Measurements from ENCODE around the gene PTGR3.

Gene PTGR3

GRCh38 chr18:75206452-75207309, 2.3 kb downstream of the PTGR3 start:
- Mint-ChIP-seq H3K4me3 (peak overlapping the region; percentile 89), H3K36me3 (ENCODE audit: low read depth) (peaks cover 11% of the 10 kb centered on the region), H3K27ac (peak overlapping the region; percentile 12), H3K9me3 (no peaks in the 10 kb centered on the region), H3K4me1 (peaks cover 32% of the 10 kb centered on the region), H3K27me3 (peaks cover 5% of the 10 kb centered on the region)
- no peak for DNase-seq
- ATAC-seq = no peak

- DNase-seq (no peak), ATAC-seq (no peak)
- Mint-ChIP-seq H3K27ac (no peak overlapping the region), H3K9me3 (no peaks in the 10 kb centered on the region), H3K4me1 (peaks cover 36% of the 10 kb centered on the region), H3K36me3 (ENCODE audit: low read depth) (peaks cover 15% of the 10 kb centered on the region), H3K27me3 (peaks cover 5% of the 10 kb centered on the region), H3K4me3 (peak overlapping the region; percentile 36)
These were observed 3.3 kb downstream of the PTGR3 start for GRCh38 chr18:75205514-75206132.

- Mint-ChIP-seq H3K4me3 (peak overlapping the region; percentile 36), H3K27me3 (peaks cover 5% of the 10 kb centered on the region), H3K36me3 (ENCODE audit: low read depth) (peaks cover 18% of the 10 kb centered on the region), H3K4me1 (peaks cover 36% of the 10 kb centered on the region), H3K27ac (no peak overlapping the region), H3K9me3 (no peaks in the 10 kb centered on the region)
- DNase-seq (no peak), ATAC-seq (no peak)
These were observed 4.0 kb downstream of the PTGR3 start for GRCh38 chr18:75204732-75205513.

- Mint-ChIP-seq H3K27me3 (peaks cover 5% of the 10 kb centered on the region), H3K9me3 (no peaks in the 10 kb centered on the region), H3K4me1 (peaks cover 39% of the 10 kb centered on the region), H3K36me3 (ENCODE audit: low read depth) (peaks cover 19% of the 10 kb centered on the region), H3K27ac (no peak overlapping the region), H3K4me3 (no peak overlapping the region)
- no peak for ATAC-seq
- DNase-seq = no peak
These were observed 4.6 kb downstream of the PTGR3 start for GRCh38 chr18:75204269-75204731.

GRCh38 chr18:75203416-75204268, 5.3 kb downstream of the PTGR3 start:
- Mint-ChIP-seq H3K27me3 (peaks cover 5% of the 10 kb centered on the region), H3K4me1 (peaks cover 42% of the 10 kb centered on the region), H3K27ac (no peak overlapping the region), H3K9me3 (no peaks in the 10 kb centered on the region), H3K36me3 (ENCODE audit: low read depth) (peaks cover 19% of the 10 kb centered on the region), H3K4me3 (no peak overlapping the region)
- DNase-seq (no peak), ATAC-seq (no peak)

GRCh38 chr18:75202696-75203365, 6.1 kb downstream of the PTGR3 start:
- Mint-ChIP-seq H3K4me1 (peaks cover 48% of the 10 kb centered on the region), H3K4me3 (no peak overlapping the region), H3K27ac (no peak overlapping the region), H3K36me3 (ENCODE audit: low read depth) (peaks cover 19% of the 10 kb centered on the region), H3K9me3 (no peaks in the 10 kb centered on the region), H3K27me3 (peaks cover 5% of the 10 kb centered on the region)
- no peak for ATAC-seq
- DNase-seq = no peak

- ATAC-seq (no peak), DNase-seq (no peak)
- H3K9me3 Mint-ChIP-seq = no peaks in the 10 kb centered on the region
- H3K4me1 Mint-ChIP-seq = peaks cover 41% of the 10 kb centered on the region
- H3K27ac Mint-ChIP-seq = no peak overlapping the region
- peaks cover 17% of the 10 kb centered on the region for H3K36me3 Mint-ChIP-seq (ENCODE audit: low read depth)
- H3K27me3 Mint-ChIP-seq = peaks cover 5% of the 10 kb centered on the region
- no peak overlapping the region for H3K4me3 Mint-ChIP-seq
These were observed 7.4 kb downstream of the PTGR3 start for GRCh38 chr18:75201282-75202270.

GRCh38 chr18:75200605-75201280, 8.2 kb downstream of the PTGR3 start:
- peaks cover 17% of the 10 kb centered on the region for H3K36me3 Mint-ChIP-seq (ENCODE audit: low read depth)
- DNase-seq (no peak), ATAC-seq (no peak)
- no peaks in the 10 kb centered on the region for H3K9me3 Mint-ChIP-seq
- H3K27ac Mint-ChIP-seq = peak overlapping the region; percentile 55
- H3K27me3 Mint-ChIP-seq = peaks cover 3% of the 10 kb centered on the region
- H3K4me3 Mint-ChIP-seq = no peak overlapping the region
- H3K4me1 Mint-ChIP-seq = peaks cover 33% of the 10 kb centered on the region

GRCh38 chr18:75200071-75200470, 8.9 kb downstream of the PTGR3 start:
- Mint-ChIP-seq H3K27ac (no peak overlapping the region), H3K9me3 (no peaks in the 10 kb centered on the region), H3K4me3 (no peak overlapping the region), H3K27me3 (no peaks in the 10 kb centered on the region), H3K4me1 (peaks cover 29% of the 10 kb centered on the region), H3K36me3 (ENCODE audit: low read depth) (peaks cover 17% of the 10 kb centered on the region)
- DNase-seq (no peak), ATAC-seq (no peak)

- Mint-ChIP-seq H3K9me3 (no peaks in the 10 kb centered on the region), H3K36me3 (ENCODE audit: low read depth) (peaks cover 17% of the 10 kb centered on the region), H3K4me1 (peaks cover 29% of the 10 kb centered on the region), H3K27ac (no peak overlapping the region), H3K27me3 (no peaks in the 10 kb centered on the region), H3K4me3 (no peak overlapping the region)
- DNase-seq (no peak), ATAC-seq (no peak)
These were observed 9.6 kb downstream of the PTGR3 start for GRCh38 chr18:75199327-75199726.

- H3K36me3 Mint-ChIP-seq (ENCODE audit: low read depth) = peaks cover 17% of the 10 kb centered on the region
- no peak overlapping the region for H3K27ac Mint-ChIP-seq
- peaks cover 29% of the 10 kb centered on the region for H3K4me1 Mint-ChIP-seq
- H3K27me3 Mint-ChIP-seq = no peaks in the 10 kb centered on the region
- DNase-seq = no peak
- no peak overlapping the region for H3K4me3 Mint-ChIP-seq
- H3K9me3 Mint-ChIP-seq = no peaks in the 10 kb centered on the region
- ATAC-seq = no peak
These were observed 10.9 kb downstream of the PTGR3 start for GRCh38 chr18:75198036-75198435.

- H3K36me3 Mint-ChIP-seq (ENCODE audit: low read depth) = no peaks in the 10 kb centered on the region
- H3K4me3 Mint-ChIP-seq = no peak overlapping the region
- peaks cover 3% of the 10 kb centered on the region for H3K4me1 Mint-ChIP-seq
- H3K9me3 Mint-ChIP-seq = no peaks in the 10 kb centered on the region
- H3K27ac Mint-ChIP-seq = no peak overlapping the region
- DNase-seq = no peak
- H3K27me3 Mint-ChIP-seq = no peaks in the 10 kb centered on the region
- ATAC-seq = no peak
These were observed 16.0 kb downstream of the PTGR3 start for GRCh38 chr18:75192899-75193298.
